AG08395 (cell line): ENCODE results near the gene ALG11.

Experiments
- DNase-seq: peaks from one replicate; pipeline ENCODE4 v3.0.0; 2012; ENCODE audit warnings: mixed read lengths, low spot score

ALG11 gene

GRCh38 chr13:51997186-51997585 lies 15.0 kb upstream of the ALG11 start:
- no peak for DNase-seq

GRCh38 chr13:51997641-51998330 lies 14.4 kb upstream of the ALG11 start:
- no peak for DNase-seq

- DNase-seq: no peak
Observed at GRCh38 chr13:51998723-51999509, 13.3 kb upstream of the ALG11 start.

GRCh38 chr13:51999510-51999911 lies 12.7 kb upstream of the ALG11 start:
- DNase-seq: no peak

GRCh38 chr13:51999921-52000320 lies 12.3 kb upstream of the ALG11 start:
- no peak for DNase-seq

GRCh38 chr13:52001120-52001731 lies 11.0 kb upstream of the ALG11 start:
- DNase-seq: peak; percentile 67

GRCh38 chr13:52002361-52002760 lies 9.8 kb upstream of the ALG11 start:
- no peak for DNase-seq

- no peak for DNase-seq
Observed at GRCh38 chr13:52003541-52003940, 8.7 kb upstream of the ALG11 start.

GRCh38 chr13:52004511-52005170 lies 7.6 kb upstream of the ALG11 start:
- DNase-seq: no peak

GRCh38 chr13:52005841-52006522 lies 6.2 kb upstream of the ALG11 start:
- DNase-seq: no peak

GRCh38 chr13:52006523-52007245 lies 5.5 kb upstream of the ALG11 start:
- no peak for DNase-seq

GRCh38 chr13:52009946-52010345 lies 2.3 kb upstream of the ALG11 start:
- DNase-seq: no peak

- DNase-seq: peak; percentile 21
Observed at GRCh38 chr13:52010890-52011631, 1.1 kb upstream of the ALG11 start, which contains the start of gene ATP7B. Gene ATP7B (minus strand): TSS chr13:52011450. CDS start chr13:52011337, 113 bp downstream.

- DNase-seq: no peak
Observed at GRCh38 chr13:52012512-52012836, 276 bp downstream of the ALG11 start.

- no peak for DNase-seq
Observed at GRCh38 chr13:52016296-52016695, 4.1 kb downstream of the ALG11 start.

- DNase-seq: no peak
Observed at GRCh38 chr13:52020191-52020590, 8.0 kb downstream of the ALG11 start.

GRCh38 chr13:52022356-52022755 lies 10.2 kb downstream of the ALG11 start:
- DNase-seq: no peak

- no peak for DNase-seq
Observed at GRCh38 chr13:52024481-52024880, 12.3 kb downstream of the ALG11 start, which contains the start of gene UTP14C. Gene UTP14C (plus strand): TSS chr13:52024691. CDS start chr13:52028805, 4,114 bp downstream.

- no peak for DNase-seq
Observed at GRCh38 chr13:52025475-52026245, 13.5 kb downstream of the ALG11 start.

- DNase-seq: no peak
Observed at GRCh38 chr13:52026246-52026626, 14.0 kb downstream of the ALG11 start.
